ENCODE results near the gene KCNJ10.

The KCNJ10 gene

DNA sequence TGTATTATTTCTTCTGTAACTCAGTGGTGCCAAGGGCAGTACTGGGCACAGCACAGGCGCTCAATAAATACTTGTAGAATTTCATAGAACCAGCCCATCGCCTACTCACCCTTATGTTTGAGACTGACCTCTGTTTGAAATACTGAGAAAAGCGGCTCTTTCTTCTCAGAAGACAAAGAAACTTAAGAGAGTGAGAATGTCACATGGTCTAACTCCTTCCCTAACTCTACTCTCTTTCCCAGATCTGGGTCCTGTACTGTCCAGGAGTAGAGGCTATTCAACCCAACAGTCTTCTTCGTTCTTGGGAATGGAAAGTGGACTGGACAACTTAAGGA lies 24.3 kb upstream of the KCNJ10 start:
- no peak overlapping the region for H3K9ac ChIP-seq
- no peak for TF ChIP-seq CTCF (IDR thresholded peaks at IDR 0.05)
- no peak overlapping the region for H3K4me3 ChIP-seq (ENCODE audit: low read depth, low read length)
- no peaks in the 10 kb centered on the region for H3K4me1 ChIP-seq
- no peaks in the 10 kb centered on the region for H3K79me2 ChIP-seq
- H2AFZ ChIP-seq = no peak overlapping the region
- no peaks in the 10 kb centered on the region for H3K9me3 ChIP-seq (ENCODE audit: control insufficient read depth, low read length)
- H3K27ac ChIP-seq = no peak overlapping the region
- no peak overlapping the region for H3K4me2 ChIP-seq (ENCODE audit: low read length)
- no peaks in the 10 kb centered on the region for H3K36me3 ChIP-seq (ENCODE audit: control insufficient read depth, insufficient read depth, low read length)
- no peaks in the 10 kb centered on the region for H3K27me3 ChIP-seq (ENCODE audit: control insufficient read depth, insufficient read depth, low read length)

DNA sequence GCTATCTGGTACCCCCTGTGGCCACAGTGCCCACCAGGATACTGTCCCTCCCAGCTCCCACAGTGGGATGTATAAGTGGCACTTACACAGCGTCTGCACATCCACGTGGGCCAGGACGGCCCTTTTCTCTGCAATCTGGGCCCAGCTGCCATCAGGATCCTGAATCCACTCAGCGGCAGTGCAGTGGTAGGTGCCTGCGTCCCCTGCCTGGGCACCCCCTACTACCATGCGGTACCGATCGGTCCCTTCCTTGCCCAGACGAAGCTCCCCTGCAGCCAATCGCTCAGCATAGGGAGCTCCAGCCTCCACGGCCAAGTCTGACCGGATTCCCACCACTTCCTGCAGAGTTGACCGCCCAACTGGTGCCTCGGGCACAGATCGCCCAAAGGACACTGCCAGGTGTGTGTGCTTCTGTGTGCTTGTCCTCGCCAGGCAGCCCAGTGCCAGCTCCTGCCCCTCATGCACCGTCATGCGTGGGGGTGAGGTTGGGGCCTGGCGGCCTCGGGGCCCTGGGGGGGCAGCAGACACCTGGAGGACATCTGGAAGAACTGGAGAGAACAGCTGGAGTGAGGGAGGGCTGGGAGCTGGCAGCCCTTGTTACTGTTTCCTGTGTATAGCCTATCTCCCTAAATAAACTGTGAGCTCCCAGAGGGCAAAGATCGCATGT lies 23.8 kb upstream of the KCNJ10 start:
- Histone ChIP-seq H3K9ac (no peak overlapping the region), H3K27me3 (ENCODE audit: control insufficient read depth, insufficient read depth, low read length) (no peaks in the 10 kb centered on the region), H3K79me2 (no peaks in the 10 kb centered on the region), H3K9me3 (ENCODE audit: control insufficient read depth, low read length) (no peaks in the 10 kb centered on the region), H3K4me3 (ENCODE audit: low read depth, low read length) (no peak overlapping the region), H3K4me2 (ENCODE audit: low read length) (no peak overlapping the region), H2AFZ (no peak overlapping the region), H3K27ac (no peak overlapping the region), H3K36me3 (ENCODE audit: control insufficient read depth, insufficient read depth, low read length) (no peaks in the 10 kb centered on the region), H3K4me1 (no peaks in the 10 kb centered on the region)
- no peak for TF ChIP-seq CTCF (IDR thresholded peaks at IDR 0.05)

- no peak for TF ChIP-seq CTCF (IDR thresholded peaks at IDR 0.05)
- no peak overlapping the region for H3K9ac ChIP-seq
- H3K4me2 ChIP-seq (ENCODE audit: low read length) = no peak overlapping the region
- no peaks in the 10 kb centered on the region for H3K4me1 ChIP-seq
- H3K27me3 ChIP-seq (ENCODE audit: control insufficient read depth, insufficient read depth, low read length) = no peaks in the 10 kb centered on the region
- H3K79me2 ChIP-seq = no peaks in the 10 kb centered on the region
- no peak overlapping the region for H2AFZ ChIP-seq
- no peaks in the 10 kb centered on the region for H3K36me3 ChIP-seq (ENCODE audit: control insufficient read depth, insufficient read depth, low read length)
- H3K27ac ChIP-seq = no peak overlapping the region
- no peaks in the 10 kb centered on the region for H3K9me3 ChIP-seq (ENCODE audit: control insufficient read depth, low read length)
- H3K4me3 ChIP-seq (ENCODE audit: low read depth, low read length) = no peak overlapping the region
Measured at GRCh38 chr1:160093069-160093395, 23.1 kb upstream of the KCNJ10 start.

- H3K27me3 ChIP-seq (ENCODE audit: control insufficient read depth, insufficient read depth, low read length) = no peaks in the 10 kb centered on the region
- no peaks in the 10 kb centered on the region for H3K9me3 ChIP-seq (ENCODE audit: control insufficient read depth, low read length)
- no peaks in the 10 kb centered on the region for H3K79me2 ChIP-seq
- no peak overlapping the region for H3K27ac ChIP-seq
- no peak for TF ChIP-seq CTCF (IDR thresholded peaks at IDR 0.05)
- H3K9ac ChIP-seq = no peak overlapping the region
- H3K4me1 ChIP-seq = no peaks in the 10 kb centered on the region
- H3K4me3 ChIP-seq (ENCODE audit: low read depth, low read length) = no peak overlapping the region
- no peak overlapping the region for H3K4me2 ChIP-seq (ENCODE audit: low read length)
- no peak overlapping the region for H2AFZ ChIP-seq
- no peaks in the 10 kb centered on the region for H3K36me3 ChIP-seq (ENCODE audit: control insufficient read depth, insufficient read depth, low read length)
Measured at GRCh38 chr1:160092366-160093068, 22.6 kb upstream of the KCNJ10 start.

GRCh38 chr1:160091666-160092223 lies 21.8 kb upstream of the KCNJ10 start:
- Histone ChIP-seq H3K4me1 (no peaks in the 10 kb centered on the region), H3K27ac (no peak overlapping the region), H3K36me3 (ENCODE audit: control insufficient read depth, insufficient read depth, low read length) (no peaks in the 10 kb centered on the region), H3K4me2 (ENCODE audit: low read length) (no peak overlapping the region), H3K79me2 (no peaks in the 10 kb centered on the region), H2AFZ (no peak overlapping the region), H3K9me3 (ENCODE audit: control insufficient read depth, low read length) (no peaks in the 10 kb centered on the region), H3K27me3 (ENCODE audit: control insufficient read depth, insufficient read depth, low read length) (no peaks in the 10 kb centered on the region), H3K4me3 (ENCODE audit: low read depth, low read length) (no peak overlapping the region), H3K9ac (no peak overlapping the region)
- no peak for TF ChIP-seq CTCF (IDR thresholded peaks at IDR 0.05)

Data from parathyroid adenoma (tissue), 2 donors.